PC-3 (cell line): ENCODE measurements around the gene SPATA6L.

ENCODE experiments used
- CTCF ChIP-seq: fragments of 300-600 bp; sonication (generic); conservative IDR thresholded peaks from 2 replicates; pipeline ENCODE4 v1.5.1; 2017; ENCODE audit warnings: antibody characterized with exemption, low read depth, mild to moderate bottlenecking, low read length
- EZH2 ChIP-seq: fragments of 300-600 bp; sonication (generic); IDR thresholded peaks from one replicate; pipeline ENCODE4 v1.6.1; 2017; ENCODE audit warnings: antibody characterized with exemption, mild to moderate bottlenecking, low read length; ENCODE audit not compliant: unreplicated experiment

GRCh38 chr9:4666042-4666699 is at the start of gene SPATA6L:
- TF ChIP-seq EZH2 (no peak), CTCF (peak; percentile 35; the same call in 1 of the 2 replicates)
